TTC549 (cell line): ENCODE data around the gene PACSIN3.
A peak's percentile ranks its signal among the peaks of the same experiment; 100 is the strongest.

Source experiments
- FAIRE-seq: peaks from 2 replicates; lab custom pipeline; 2012; peaks lifted over from hg19 to GRCh38; lab: Jason Lieb, UNC

PACSIN3 gene

DNA sequence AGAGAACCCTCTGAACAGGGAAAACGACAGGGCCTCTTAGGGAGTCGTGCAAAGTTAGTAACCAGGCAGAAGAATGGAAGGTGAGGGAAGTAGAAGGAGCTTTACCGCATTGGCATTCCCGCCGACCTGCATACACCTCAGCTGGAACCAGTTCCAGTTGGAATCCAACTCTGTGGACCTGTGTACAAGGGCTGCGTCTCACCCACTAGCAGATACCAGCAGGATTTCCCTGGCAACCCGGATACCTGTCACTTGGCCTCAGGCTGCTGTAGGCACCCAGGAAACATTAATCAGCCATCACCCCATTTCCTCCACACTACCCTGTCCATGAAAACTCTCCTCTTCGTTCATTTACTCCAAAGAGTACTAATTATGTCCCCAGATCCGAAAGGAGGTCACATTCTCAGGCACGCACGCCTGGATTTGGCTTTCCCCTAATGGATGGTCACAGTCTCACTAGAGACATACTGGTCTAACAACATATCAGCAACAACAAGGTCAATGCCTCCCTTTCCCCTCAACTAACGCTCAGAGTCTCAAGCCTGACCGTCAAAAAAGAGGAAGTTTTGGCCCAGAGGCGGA lies 10.4 kb downstream of the PACSIN3 start:
- no peak for FAIRE-seq

DNA sequence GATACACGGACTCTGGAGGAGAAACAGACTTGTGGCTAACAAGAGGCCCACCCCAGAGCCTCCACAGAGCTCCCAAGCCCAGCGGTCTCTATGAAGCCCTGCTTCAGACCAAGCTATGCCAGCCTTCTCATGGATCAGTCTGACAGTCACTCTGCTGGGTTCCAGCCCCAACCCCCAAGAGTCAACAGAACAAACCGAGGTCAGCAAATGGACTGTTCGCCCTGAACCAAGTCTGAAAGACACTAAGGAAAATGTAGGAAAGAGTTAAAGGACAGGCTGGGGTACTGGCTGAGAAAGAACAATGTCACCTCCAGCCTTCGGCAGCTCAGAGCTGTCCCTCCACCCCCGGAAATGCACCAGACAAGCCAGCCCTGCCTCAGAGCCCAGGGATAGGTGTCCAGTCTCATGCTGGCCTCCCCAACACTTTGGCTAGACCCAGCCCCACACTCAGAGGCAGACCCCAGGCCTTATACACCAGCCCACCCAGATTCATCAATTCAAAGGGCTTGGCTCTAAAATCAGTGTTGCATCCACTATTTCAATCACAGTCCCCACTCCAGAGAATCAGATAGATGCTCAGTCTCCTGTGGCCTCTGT lies 13.4 kb downstream of the PACSIN3 start:
- no peak for FAIRE-seq

DNA sequence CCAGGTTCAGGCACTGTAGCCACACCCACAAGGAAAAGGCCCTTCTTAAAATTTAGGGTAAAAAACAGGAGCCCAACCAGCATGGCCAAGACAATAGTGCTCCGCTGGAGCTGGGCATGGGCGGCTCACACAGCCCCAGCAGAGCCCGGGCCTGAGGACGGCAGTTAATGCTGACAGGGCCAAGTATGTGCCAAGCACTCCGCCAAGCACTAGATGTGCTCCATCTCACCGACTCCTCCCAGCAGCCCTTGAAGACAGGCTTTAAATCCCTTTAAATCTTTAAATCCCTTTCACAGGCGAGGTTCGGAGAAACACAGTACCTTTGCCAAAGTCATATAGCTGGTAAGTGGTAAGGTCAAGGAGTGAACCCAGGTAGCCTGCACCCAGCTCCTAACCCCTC lies 14.4 kb downstream of the PACSIN3 start:
- no peak for FAIRE-seq

GRCh38 chr11:47171061-47171838 lies 15.0 kb downstream of the PACSIN3 start:
- FAIRE-seq, result no peak

DNA sequence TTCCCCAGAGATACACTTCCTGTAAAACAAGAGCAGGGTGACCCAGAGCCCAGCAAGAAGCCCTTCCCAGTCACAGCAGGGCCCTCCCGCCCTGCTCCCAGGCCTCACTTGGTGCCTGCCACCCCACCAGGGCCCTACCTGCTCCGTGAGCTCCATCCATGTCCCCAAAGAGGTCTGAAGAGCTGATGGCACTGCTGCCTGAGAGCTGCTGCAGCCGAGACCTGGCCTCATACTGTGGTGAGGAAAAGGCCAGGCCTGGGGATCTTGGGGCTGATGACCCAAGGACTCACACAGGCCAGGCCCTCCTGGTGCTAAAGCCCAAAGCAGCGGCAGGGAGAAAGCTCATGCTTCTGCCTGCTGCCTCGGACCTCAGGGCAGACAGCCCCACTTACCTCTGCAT lies 19.9 kb downstream of the PACSIN3 start:
- FAIRE-seq, result no peak

DNA sequence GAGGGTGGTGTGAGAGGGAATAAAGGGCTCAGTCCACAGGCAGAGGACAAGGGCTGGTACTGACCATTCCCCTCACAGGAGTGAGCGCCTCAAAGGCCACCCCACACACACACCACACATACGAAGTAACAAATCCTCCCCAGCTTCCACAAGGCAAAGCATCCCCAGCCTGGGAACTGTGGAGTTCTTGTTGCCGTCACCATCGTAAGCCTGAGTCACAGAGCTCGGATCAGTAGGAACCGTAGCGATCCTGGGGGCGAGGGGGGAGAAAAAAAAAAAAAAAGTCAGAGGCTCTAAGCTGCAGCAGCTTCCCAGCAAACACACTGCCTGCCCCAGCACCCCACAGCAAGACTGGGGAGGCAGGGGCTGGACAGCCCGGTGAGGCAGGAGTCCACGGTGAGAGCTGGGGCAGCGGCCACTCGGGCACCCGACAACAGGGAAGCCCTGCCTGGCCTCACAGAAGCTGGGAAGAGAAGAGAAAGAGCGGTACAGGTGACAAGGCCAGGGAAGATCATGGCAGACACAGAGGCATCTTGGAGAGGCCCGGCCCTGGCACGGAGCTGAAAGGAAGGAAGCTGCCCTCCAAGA lies 20.9 kb downstream of the PACSIN3 start:
- FAIRE-seq, result no peak

- no peak for FAIRE-seq
Measured at GRCh38 chr11:47164321-47164720, 21.9 kb downstream of the PACSIN3 start.

- no peak for FAIRE-seq
Measured at GRCh38 chr11:47163898-47164297, 22.3 kb downstream of the PACSIN3 start.

DNA sequence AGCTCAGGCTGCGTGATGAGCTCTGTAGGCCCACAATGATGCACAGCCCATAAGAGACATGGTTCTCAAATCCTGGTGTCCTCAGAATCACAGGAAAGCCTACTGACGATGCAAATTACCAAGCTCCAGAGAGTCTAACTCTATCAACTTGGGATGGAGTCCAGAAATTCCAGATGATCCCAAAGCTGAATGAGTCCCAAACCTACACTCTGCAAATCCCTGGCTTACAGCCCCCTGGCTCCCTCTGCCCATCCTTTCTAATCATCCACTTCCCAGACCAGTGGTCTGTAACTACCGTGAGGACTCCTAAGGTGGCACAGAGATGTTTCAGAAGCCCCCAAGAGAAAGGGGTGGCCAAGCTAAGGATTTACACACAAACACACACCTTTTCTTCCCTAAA lies 23.0 kb downstream of the PACSIN3 start:
- no peak for FAIRE-seq

GRCh38 chr11:47162426-47162825 lies 23.8 kb downstream of the PACSIN3 start:
- no peak for FAIRE-seq

DNA sequence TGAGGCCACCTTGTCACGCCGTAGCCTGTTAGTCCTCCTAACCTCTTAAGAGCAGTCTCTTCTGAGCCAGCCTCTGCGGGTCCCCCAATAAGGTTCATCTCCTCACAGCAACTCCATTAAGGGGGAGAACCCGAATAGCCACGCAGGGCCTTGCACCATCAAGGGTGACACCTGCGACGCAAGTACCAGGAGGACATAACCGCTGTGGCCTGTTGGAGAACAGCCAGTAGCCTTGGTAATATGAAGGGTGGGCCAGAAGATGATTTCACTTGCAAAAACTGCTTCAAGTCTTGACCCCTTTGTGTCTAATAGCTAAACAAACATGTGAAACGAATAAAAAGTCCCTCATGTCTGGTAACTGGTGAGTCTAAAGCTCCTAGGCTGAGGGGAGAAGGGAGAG lies 24.3 kb downstream of the PACSIN3 start:
- no peak for FAIRE-seq

DNA sequence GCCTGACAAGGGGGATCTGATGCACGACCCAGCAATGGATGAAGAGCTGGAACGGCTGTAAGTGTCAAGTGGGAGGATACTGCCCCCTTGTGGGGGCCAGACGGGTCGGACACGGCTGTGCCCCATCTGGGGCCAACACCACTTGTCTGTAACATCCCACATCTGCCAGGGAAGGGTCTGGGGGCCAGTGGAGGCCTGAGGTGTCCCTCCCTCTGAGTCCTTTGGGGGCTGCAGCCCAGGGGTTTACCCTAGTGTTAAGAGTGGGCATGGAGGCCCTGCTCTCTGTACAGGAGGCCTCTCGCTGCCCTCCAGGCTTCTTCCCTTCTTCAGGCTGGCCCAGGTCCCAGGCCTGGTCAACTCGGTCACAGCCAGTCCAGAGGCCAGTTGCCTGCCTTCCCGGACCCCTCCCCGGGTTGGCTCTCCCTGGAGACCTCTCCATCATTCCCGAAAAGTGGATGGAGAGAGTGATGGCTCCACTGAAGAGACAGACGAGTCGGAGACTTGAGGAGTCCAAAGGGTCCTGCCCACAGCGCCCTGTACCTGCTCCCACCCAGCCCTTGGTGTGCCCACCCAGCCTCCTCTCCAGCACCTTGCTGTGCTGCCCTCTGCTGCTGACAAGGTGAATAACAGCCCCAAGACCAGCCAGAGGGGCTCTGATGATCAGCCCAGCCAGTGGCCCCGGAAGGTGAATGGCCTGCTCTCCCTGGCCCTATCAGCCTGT lies 24.9 kb downstream of the PACSIN3 start:
- no peak for FAIRE-seq

- no peak for FAIRE-seq
Measured at GRCh38 chr11:47160753-47161133, 25.5 kb downstream of the PACSIN3 start.

- no peak for FAIRE-seq
Measured at GRCh38 chr11:47158242-47158641, 28.0 kb downstream of the PACSIN3 start.

GRCh38 chr11:47157805-47158204 lies 28.4 kb downstream of the PACSIN3 start:
- FAIRE-seq, result no peak

GRCh38 chr11:47156951-47157350 lies 29.3 kb downstream of the PACSIN3 start:
- FAIRE-seq, result no peak

GRCh38 chr11:47156333-47156732 lies 29.9 kb downstream of the PACSIN3 start:
- FAIRE-seq, result no peak

GRCh38 chr11:47155879-47156278 lies 30.4 kb downstream of the PACSIN3 start:
- no peak for FAIRE-seq

DNA sequence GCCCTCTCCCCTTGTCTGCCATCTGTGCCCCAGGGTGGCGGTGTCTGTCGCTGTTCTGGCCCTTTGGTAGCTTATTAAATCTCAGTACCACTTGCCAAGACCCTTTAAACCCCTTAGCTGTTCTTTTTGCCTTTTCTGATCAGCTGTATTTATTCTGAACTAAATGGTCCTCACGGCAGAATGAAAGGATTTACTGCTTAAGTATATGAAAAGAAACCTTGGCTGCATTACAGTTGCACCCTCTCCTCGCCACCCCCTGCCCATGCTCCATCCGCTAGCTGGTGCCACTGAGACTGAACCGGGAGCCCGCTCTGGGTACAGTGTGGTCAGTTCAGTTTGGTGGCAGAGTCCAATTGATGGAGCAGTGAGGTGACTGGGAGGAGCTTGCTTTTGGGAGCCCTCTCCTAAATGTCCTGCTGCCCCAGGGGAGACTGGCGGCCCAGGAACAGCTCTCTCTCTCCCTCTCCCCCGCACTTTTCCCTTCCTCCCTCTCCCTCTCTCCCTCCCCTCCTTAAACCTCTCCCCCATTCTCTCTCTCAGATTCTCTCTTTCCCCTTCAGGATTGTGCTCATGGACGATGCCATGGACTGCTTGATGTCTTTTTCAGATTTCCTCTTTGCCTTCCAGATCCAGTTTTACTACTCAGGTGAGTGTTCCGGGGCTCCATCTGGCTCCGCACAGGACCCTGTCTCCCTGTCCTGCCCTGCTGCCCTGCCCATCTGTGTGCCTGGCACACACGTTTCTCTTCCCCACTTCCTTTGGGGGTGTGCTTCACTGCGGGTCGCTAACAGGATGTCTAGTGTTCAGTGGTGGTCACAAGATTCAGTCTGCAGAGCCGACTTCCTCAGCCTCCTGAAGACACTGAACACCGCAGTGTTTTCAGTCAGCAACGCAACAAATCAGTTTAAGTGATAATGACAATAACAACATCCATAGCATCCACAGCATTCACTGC lies 31.3 kb downstream of the PACSIN3 start:
- no peak for FAIRE-seq

DNA sequence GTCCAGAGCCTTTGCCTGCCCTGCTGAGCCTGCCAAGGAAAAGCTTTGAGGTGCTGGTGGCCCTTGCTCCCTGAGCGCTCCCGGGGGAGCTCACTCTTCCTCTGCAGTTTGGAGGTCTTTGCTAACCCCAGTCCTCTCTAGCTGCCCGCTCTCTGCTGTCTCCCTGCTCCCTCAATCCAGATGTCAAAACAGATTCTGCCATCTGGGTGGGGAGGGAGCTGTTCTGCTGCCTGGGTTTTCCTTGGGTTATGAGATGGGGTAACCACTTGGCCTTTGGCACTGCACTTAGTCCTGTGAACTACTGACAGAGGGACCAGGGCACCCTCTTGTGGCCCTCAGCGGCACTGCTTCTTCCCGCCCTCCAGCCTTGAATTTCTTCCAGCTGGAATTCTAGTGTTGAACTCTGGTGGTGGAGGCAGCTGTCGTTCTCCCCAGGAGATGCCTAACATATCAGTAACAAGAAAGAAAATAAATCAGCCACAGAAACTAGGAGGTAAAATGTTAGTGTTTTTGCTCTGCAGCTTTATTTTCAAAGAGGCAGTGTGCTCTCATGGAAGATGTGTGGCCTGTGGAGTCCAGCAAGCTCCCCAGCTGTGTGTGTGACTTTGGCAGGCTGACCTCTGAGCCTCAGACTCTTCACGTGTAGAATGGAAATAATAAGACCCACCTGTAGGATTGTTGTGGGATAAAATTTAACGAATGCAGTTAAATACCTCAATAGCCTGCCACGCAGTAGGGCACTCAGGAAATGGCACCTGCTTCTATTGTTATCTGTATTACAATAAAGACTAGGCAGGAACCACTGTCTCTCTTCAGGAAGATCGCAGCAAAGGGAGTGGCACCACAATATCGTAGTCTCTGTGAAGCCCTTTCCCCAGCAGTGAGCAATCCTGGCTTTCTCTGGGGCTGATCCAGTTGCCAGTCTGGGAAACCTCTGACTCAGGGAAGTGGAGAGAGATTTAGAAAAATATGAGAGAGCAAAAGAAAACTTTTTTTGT lies 33.0 kb downstream of the PACSIN3 start:
- FAIRE-seq, result peak; percentile 50
